HG02571 (cell line): ENCODE data around the gene SMOC2.
"Not testable (repeated sequence)": the region's sequence is repeated elsewhere in the genome, so short reads cannot be mapped to it uniquely, and the experiment has no call there.

Experiments used
- ATAC-seq: cut with Tn5 transposase; IDR thresholded peaks from one replicate; pipeline ENCODE4 v1.9.1; 2021; ENCODE audit warnings: mild to moderate bottlenecking, moderate library complexity; ENCODE audit not compliant: unreplicated experiment

SMOC2 gene

GRCh38 chr6:168563656-168564055 lies 122.7 kb downstream of the SMOC2 start:
- no peak for ATAC-seq

- no peak for ATAC-seq
Measured at GRCh38 chr6:168565112-168565511, 124.1 kb downstream of the SMOC2 start.

- ATAC-seq = no peak
Measured at GRCh38 chr6:168570211-168570610, 129.2 kb downstream of the SMOC2 start.

GRCh38 chr6:168571268-168571667 lies 130.3 kb downstream of the SMOC2 start:
- ATAC-seq = no peak

GRCh38 chr6:168573276-168573835 lies 132.4 kb downstream of the SMOC2 start:
- not testable (repeated sequence) for ATAC-seq

GRCh38 chr6:168574075-168574698 lies 133.2 kb downstream of the SMOC2 start:
- ATAC-seq = no peak

- no peak for ATAC-seq
Measured at GRCh38 chr6:168574699-168575195, 133.8 kb downstream of the SMOC2 start.

GRCh38 chr6:168575346-168576098 lies 134.5 kb downstream of the SMOC2 start:
- ATAC-seq = no peak

- no peak for ATAC-seq
Measured at GRCh38 chr6:168576388-168576787, 135.4 kb downstream of the SMOC2 start.

GRCh38 chr6:168577496-168577895 lies 136.5 kb downstream of the SMOC2 start:
- no peak for ATAC-seq

- no peak for ATAC-seq
Measured at GRCh38 chr6:168578036-168578435, 137.1 kb downstream of the SMOC2 start.

GRCh38 chr6:168581236-168581635 lies 140.3 kb downstream of the SMOC2 start:
- no peak for ATAC-seq

GRCh38 chr6:168581706-168582105 lies 140.7 kb downstream of the SMOC2 start:
- no peak for ATAC-seq

- no peak for ATAC-seq
Measured at GRCh38 chr6:168582571-168582981, 141.6 kb downstream of the SMOC2 start.

GRCh38 chr6:168583126-168583525 lies 142.1 kb downstream of the SMOC2 start:
- no peak for ATAC-seq

GRCh38 chr6:168583821-168584220 lies 142.8 kb downstream of the SMOC2 start:
- ATAC-seq = no peak

GRCh38 chr6:168584249-168584648 lies 143.3 kb downstream of the SMOC2 start:
- no peak for ATAC-seq

- no peak for ATAC-seq
Measured at GRCh38 chr6:168584671-168585070, 143.7 kb downstream of the SMOC2 start.

- no peak for ATAC-seq
Measured at GRCh38 chr6:168585441-168585840, 144.5 kb downstream of the SMOC2 start.

GRCh38 chr6:168589275-168589674 lies 148.3 kb downstream of the SMOC2 start:
- ATAC-seq = no peak

GRCh38 chr6:168590406-168590805 lies 149.4 kb downstream of the SMOC2 start:
- ATAC-seq = no peak

GRCh38 chr6:168596344-168596743 lies 155.4 kb downstream of the SMOC2 start:
- ATAC-seq = no peak
